GM21723 (cell line): ENCODE measurements around the gene PDPR.
"Not testable (repeated sequence)": the region's sequence is repeated elsewhere in the genome, so short reads cannot be mapped to it uniquely, and the experiment has no call there.

ENCODE experiments used
- ATAC-seq: cut with Tn5 transposase; IDR thresholded peaks from one replicate; pipeline ENCODE4 v1.9.1; 2021; ENCODE audit warnings: mild to moderate bottlenecking, moderate library complexity; ENCODE audit not compliant: unreplicated experiment

The PDPR gene

GRCh38 chr16:70113982-70114826, at the start of gene PDPR:
Gene PDPR (plus strand): TSS chr16:70114332. CDS start chr16:70120493, 6,161 bp downstream.
- ATAC-seq: peak; percentile 90

GRCh38 chr16:70064841-70065370, 49.2 kb upstream of the PDPR start:
- ATAC-seq: not testable (repeated sequence)

- ATAC-seq: peak; percentile 34
These were observed 48.8 kb upstream of the PDPR start for GRCh38 chr16:70065376-70065745.

- ATAC-seq: peak; percentile 91
These were observed 48.1 kb upstream of the PDPR start for GRCh38 chr16:70065746-70066658.

GRCh38 chr16:70066751-70067150, 47.4 kb upstream of the PDPR start:
- ATAC-seq: not testable (repeated sequence)

GRCh38 chr16:70079081-70079480, 35.1 kb upstream of the PDPR start:
- not testable (repeated sequence) for ATAC-seq

GRCh38 chr16:70081219-70081618, 32.9 kb upstream of the PDPR start:
- not testable (repeated sequence) for ATAC-seq

- ATAC-seq: not testable (repeated sequence)
These were observed 30.2 kb upstream of the PDPR start for GRCh38 chr16:70083931-70084330.

GRCh38 chr16:70088160-70088559, 26.0 kb upstream of the PDPR start:
- ATAC-seq: not testable (repeated sequence)

- ATAC-seq: not testable (repeated sequence)
These were observed 25.3 kb upstream of the PDPR start for GRCh38 chr16:70088877-70089276.

- not testable (repeated sequence) for ATAC-seq
These were observed 24.8 kb upstream of the PDPR start for GRCh38 chr16:70089289-70089688.

- not testable (repeated sequence) for ATAC-seq
These were observed 23.0 kb upstream of the PDPR start for GRCh38 chr16:70091104-70091503.

- ATAC-seq: not testable (repeated sequence)
These were observed 20.0 kb upstream of the PDPR start for GRCh38 chr16:70094096-70094495.

- not testable (repeated sequence) for ATAC-seq
These were observed 4.4 kb upstream of the PDPR start for GRCh38 chr16:70109583-70110279.

GRCh38 chr16:70112162-70112561, 2.0 kb upstream of the PDPR start:
- ATAC-seq: not testable (repeated sequence)

- peak; percentile 30 for ATAC-seq
These were observed 542 bp upstream of the PDPR start for GRCh38 chr16:70113599-70113981.

GRCh38 chr16:70118354-70118753, 4.2 kb downstream of the PDPR start:
- not testable (repeated sequence) for ATAC-seq

GRCh38 chr16:70118776-70119175, 4.6 kb downstream of the PDPR start:
- ATAC-seq: not testable (repeated sequence)

GRCh38 chr16:70120398-70120797, 6.3 kb downstream of the PDPR start:
- ATAC-seq: not testable (repeated sequence)

- ATAC-seq: not testable (repeated sequence)
These were observed 9.7 kb downstream of the PDPR start for GRCh38 chr16:70123822-70124221.

- ATAC-seq: not testable (repeated sequence)
These were observed 12.1 kb downstream of the PDPR start for GRCh38 chr16:70126226-70126625.
